HL-60 (cell line): ENCODE measurements around the gene ATXN7.

Source experiments
- DNase-seq, 2 experiments: peaks; one replicate each; pipeline ENCODE4 v3.0.0-alpha.2; 2010 to 2020; ENCODE audit warnings: low read depth in 1 of 2, low spot score in 1 of 2
- H3K27ac ChIP-seq: fragments of 250-450 bp; sonication (Bioruptor Pico); replicated peaks from 2 replicates; pipeline ENCODE4 v1.5.1; 2020; ENCODE audit warnings: mild to moderate bottlenecking, moderate library complexity
- H3K27me3 ChIP-seq: fragments of 250-450 bp; sonication (Bioruptor Pico); 2 replicates; pipeline ENCODE4 v1.5.1; 2021; ENCODE audit warnings: mild to moderate bottlenecking, moderate library complexity; ENCODE audit not compliant: insufficient read depth, poor library complexity, severe bottlenecking
- H3K4me3 ChIP-seq: replicated peaks from 2 replicates; pipeline ENCODE4 v1.5.1; 2011; ENCODE audit warnings: mild to moderate bottlenecking, control low read depth, low read length; ENCODE audit not compliant: insufficient read depth
- GABPA ChIP-seq: IDR thresholded peaks from 2 replicates; pipeline ENCODE4 v1.6.1; 2012; ENCODE audit warnings: low read depth
- POLR2AphosphoS5 ChIP-seq: IDR thresholded peaks from 2 replicates; pipeline ENCODE4 v1.6.1; 2012; ENCODE audit warnings: low read depth
- SPI1 ChIP-seq: IDR thresholded peaks from 2 replicates; pipeline ENCODE4 v1.6.1; 2012; ENCODE audit warnings: low read depth, mild to moderate bottlenecking, borderline replicate concordance
- TF ChIP-seq, protein P1 (sequence below): IDR thresholded peaks from one replicate; pipeline ENCODE4 v1.5.1; 2011; ENCODE audit warnings: low read length, control low read depth, inconsistent platforms; ENCODE audit not compliant: insufficient read depth
- TF ChIP-seq, protein P2 (sequence below): IDR thresholded peaks from 2 replicates; pipeline ENCODE4 v1.6.1; 2012; ENCODE audit warnings: low read depth; ENCODE audit not compliant: insufficient replicate concordance

The ATXN7 gene

DNA sequence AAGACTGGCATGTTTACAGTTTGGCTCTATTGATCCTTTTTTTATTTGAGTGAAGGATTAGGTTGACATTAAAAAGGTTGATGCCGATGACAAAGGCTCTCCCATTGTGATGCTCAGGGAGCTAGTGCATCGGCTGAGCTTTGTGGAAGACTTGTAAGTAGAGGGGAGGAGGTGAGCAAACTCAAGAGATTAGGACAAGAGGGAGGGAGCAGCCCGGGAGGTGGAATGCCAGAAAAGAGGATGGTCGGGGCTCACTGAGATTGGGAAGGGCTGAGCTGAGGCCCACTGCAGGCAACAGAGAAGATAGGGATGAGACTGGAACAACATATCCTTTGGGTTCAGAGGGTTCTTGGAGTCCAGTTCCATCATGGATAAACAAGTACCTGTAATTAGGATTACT, 186.2 kb downstream of the ATXN7 start:
- TF ChIP-seq, protein P1, sequence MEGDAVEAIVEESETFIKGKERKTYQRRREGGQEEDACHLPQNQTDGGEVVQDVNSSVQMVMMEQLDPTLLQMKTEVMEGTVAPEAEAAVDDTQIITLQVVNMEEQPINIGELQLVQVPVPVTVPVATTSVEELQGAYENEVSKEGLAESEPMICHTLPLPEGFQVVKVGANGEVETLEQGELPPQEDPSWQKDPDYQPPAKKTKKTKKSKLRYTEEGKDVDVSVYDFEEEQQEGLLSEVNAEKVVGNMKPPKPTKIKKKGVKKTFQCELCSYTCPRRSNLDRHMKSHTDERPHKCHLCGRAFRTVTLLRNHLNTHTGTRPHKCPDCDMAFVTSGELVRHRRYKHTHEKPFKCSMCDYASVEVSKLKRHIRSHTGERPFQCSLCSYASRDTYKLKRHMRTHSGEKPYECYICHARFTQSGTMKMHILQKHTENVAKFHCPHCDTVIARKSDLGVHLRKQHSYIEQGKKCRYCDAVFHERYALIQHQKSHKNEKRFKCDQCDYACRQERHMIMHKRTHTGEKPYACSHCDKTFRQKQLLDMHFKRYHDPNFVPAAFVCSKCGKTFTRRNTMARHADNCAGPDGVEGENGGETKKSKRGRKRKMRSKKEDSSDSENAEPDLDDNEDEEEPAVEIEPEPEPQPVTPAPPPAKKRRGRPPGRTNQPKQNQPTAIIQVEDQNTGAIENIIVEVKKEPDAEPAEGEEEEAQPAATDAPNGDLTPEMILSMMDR = no peak
- TF ChIP-seq SPI1 (no peak), GABPA (no peak), POLR2AphosphoS5 (no peak)
- TF ChIP-seq, protein P2, sequence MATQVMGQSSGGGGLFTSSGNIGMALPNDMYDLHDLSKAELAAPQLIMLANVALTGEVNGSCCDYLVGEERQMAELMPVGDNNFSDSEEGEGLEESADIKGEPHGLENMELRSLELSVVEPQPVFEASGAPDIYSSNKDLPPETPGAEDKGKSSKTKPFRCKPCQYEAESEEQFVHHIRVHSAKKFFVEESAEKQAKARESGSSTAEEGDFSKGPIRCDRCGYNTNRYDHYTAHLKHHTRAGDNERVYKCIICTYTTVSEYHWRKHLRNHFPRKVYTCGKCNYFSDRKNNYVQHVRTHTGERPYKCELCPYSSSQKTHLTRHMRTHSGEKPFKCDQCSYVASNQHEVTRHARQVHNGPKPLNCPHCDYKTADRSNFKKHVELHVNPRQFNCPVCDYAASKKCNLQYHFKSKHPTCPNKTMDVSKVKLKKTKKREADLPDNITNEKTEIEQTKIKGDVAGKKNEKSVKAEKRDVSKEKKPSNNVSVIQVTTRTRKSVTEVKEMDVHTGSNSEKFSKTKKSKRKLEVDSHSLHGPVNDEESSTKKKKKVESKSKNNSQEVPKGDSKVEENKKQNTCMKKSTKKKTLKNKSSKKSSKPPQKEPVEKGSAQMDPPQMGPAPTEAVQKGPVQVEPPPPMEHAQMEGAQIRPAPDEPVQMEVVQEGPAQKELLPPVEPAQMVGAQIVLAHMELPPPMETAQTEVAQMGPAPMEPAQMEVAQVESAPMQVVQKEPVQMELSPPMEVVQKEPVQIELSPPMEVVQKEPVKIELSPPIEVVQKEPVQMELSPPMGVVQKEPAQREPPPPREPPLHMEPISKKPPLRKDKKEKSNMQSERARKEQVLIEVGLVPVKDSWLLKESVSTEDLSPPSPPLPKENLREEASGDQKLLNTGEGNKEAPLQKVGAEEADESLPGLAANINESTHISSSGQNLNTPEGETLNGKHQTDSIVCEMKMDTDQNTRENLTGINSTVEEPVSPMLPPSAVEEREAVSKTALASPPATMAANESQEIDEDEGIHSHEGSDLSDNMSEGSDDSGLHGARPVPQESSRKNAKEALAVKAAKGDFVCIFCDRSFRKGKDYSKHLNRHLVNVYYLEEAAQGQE = no peak
- no peaks in the 10 kb centered on the region for H3K27me3 ChIP-seq
- H3K27ac ChIP-seq = no peak overlapping the region
- DNase-seq = no peak
- no peak overlapping the region for H3K4me3 ChIP-seq
